Transverse colon (tissue), 4 donors: ENCODE results near the gene SOX8. TPM values are rescaled to one million over a fixed set of nuclear protein-coding genes. Genes with fewer than 3 reads are reported as not detected.

Experiments used
- DNase-seq: peaks from one replicate; pipeline ENCODE4 v3.0.0-alpha.2; 2019
- H3K27ac ChIP-seq, 4 donors: fragments of 200-600 bp; sonication (generic); 2 replicates each; pipeline ENCODE4 v1.5.1; 2016 to 2018; ENCODE audit warnings: inconsistent platforms in 4 of 4
- H3K27me3 ChIP-seq: fragments of 200-600 bp; sonication (generic); 2 replicates; pipeline ENCODE4 v1.5.1; 2017; ENCODE audit warnings: inconsistent platforms
- H3K36me3 ChIP-seq, 4 donors: fragments of 200-600 bp; sonication (generic); 2 replicates each; pipeline ENCODE4 v1.5.1; 2017 to 2019; ENCODE audit warnings: inconsistent platforms in 4 of 4
- H3K4me1 ChIP-seq, 4 donors: fragments of 200-600 bp; sonication (generic); 2 replicates each; pipeline ENCODE4 v1.5.1; 2017 to 2020; ENCODE audit warnings: inconsistent platforms in 4 of 4
- H3K4me3 ChIP-seq, 4 donors: fragments of 200-600 bp; sonication (generic); 1 replicate in 1 of 4; 2 replicates in 3 of 4; pipeline versions ENCODE4 v1.5.1 to v1.6.1; 2017 to 2019; ENCODE audit warnings: inconsistent platforms in 4 of 4
- H3K9me3 ChIP-seq, 2 donors: fragments of 200-600 bp; sonication (generic); 2 replicates each; pipeline ENCODE4 v1.5.1; 2017 to 2019; ENCODE audit warnings: inconsistent platforms in 2 of 2
- EP300 ChIP-seq: sonication (generic); formaldehyde crosslinking; IDR thresholded peaks from one replicate; pipeline ENCODE4 v1.6.1; 2017; ENCODE audit warnings: antibody characterized with exemption, low read depth
- POLR2A ChIP-seq: fragments of 450-650 bp; IDR thresholded peaks from one replicate; pipeline ENCODE4 v1.6.1; 2016; ENCODE audit warnings: antibody characterized with exemption, mild to moderate bottlenecking, moderate library complexity
- POLR2AphosphoS5 ChIP-seq, 3 donors: sonication (generic); formaldehyde crosslinking; IDR thresholded peaks; one replicate each; pipeline ENCODE4 v1.6.1; 2016; ENCODE audit warnings: antibody characterized with exemption in 3 of 3
- WGBS, 2 donors: methylation state at CpG; one replicate each; pipeline ENCODE4 v1.1.5; 2018; ENCODE audit warnings: low coverage in 1 of 2; 5-methylcytosine and 5-hydroxymethylcytosine counted together
- in situ Hi-C, 4 donors: fragments of 200-750 bp; cut with MboI; loops; one replicate each; pipeline versions ENCODE4 v1.15.0 to v1.15.1; 2017; ENCODE audit warnings: low sequenced_read_pairs in 3 of 4, low pct_ligation_motif_present in 1 of 4, low pct_unique_long_range_greater_than_20kb in 1 of 4
- intact Hi-C: fragments of 100-400 bp; cut with DNase I; formaldehyde crosslinking; loops from one replicate; pipeline ENCODE4 v1.15.1; 2023; ENCODE audit warnings: low total_unique reads
- total RNA-seq, 4 donors: library from RNA; depleted of rRNA; stranded (reverse); fragments of >200 nt; gene quantifications; one replicate each; pipeline ENCODE4 v1.1.0, GENCODE V29; 2016
- TF ChIP-seq, protein P1 (sequence below), 5 experiments: fragments of 200-600 bp in 3 of 5; fragments of 450-650 bp in 2 of 5; sonication (generic) in 3 of 5; IDR thresholded peaks; 1 replicate in 2 of 5; 2 replicates in 3 of 5; pipeline ENCODE4 v1.5.1; 2016 to 2017; ENCODE audit warnings: antibody characterized with exemption in 5 of 5, inconsistent platforms in 3 of 5, mild to moderate bottlenecking in 2 of 5, moderate library complexity in 1 of 5

The SOX8 gene
- total RNA-seq, 4 donors from 2014 or later: 0.37 to 1.9 (median 0.50) TPM

- no peak for TF ChIP-seq POLR2AphosphoS5 (IDR thresholded peaks at IDR 0.05)
- TF ChIP-seq, protein P1, sequence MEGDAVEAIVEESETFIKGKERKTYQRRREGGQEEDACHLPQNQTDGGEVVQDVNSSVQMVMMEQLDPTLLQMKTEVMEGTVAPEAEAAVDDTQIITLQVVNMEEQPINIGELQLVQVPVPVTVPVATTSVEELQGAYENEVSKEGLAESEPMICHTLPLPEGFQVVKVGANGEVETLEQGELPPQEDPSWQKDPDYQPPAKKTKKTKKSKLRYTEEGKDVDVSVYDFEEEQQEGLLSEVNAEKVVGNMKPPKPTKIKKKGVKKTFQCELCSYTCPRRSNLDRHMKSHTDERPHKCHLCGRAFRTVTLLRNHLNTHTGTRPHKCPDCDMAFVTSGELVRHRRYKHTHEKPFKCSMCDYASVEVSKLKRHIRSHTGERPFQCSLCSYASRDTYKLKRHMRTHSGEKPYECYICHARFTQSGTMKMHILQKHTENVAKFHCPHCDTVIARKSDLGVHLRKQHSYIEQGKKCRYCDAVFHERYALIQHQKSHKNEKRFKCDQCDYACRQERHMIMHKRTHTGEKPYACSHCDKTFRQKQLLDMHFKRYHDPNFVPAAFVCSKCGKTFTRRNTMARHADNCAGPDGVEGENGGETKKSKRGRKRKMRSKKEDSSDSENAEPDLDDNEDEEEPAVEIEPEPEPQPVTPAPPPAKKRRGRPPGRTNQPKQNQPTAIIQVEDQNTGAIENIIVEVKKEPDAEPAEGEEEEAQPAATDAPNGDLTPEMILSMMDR (IDR thresholded peaks at IDR 0.05): no peak
- TF ChIP-seq POLR2A: no peak
- no peak for TF ChIP-seq EP300
- no peaks in the 10 kb centered on the region for H3K27me3 ChIP-seq
- no peak overlapping the region for H3K27ac ChIP-seq
- intact Hi-C loops (no loop called here), in situ Hi-C loops (no loop called here)
- no peaks in the 10 kb centered on the region for H3K4me1 ChIP-seq
- H3K4me3 ChIP-seq: no peak overlapping the region
- peaks cover 0 to 6% (median 0%) of the 10 kb centered on the region in 4 donors for H3K36me3 ChIP-seq
- 91% methylated on average over 17 of the region's 17 CpGs; no CpG with 5 or more reads in 1 of the 2 donors for WGBS, 2 donors
- DNase-seq: no peak
- peaks cover 11 to 16% of the 10 kb centered on the region in 2 donors for H3K9me3 ChIP-seq
These were observed 41.6 kb upstream of the SOX8 start for GRCh38 chr16:939941-940340.

- Histone ChIP-seq H3K4me3 (no peak overlapping the region), H3K9me3 (peaks cover 11 to 16% of the 10 kb centered on the region in 2 donors), H3K4me1 (no peaks in the 10 kb centered on the region), H3K27ac (no peak overlapping the region), H3K27me3 (no peaks in the 10 kb centered on the region), H3K36me3 (peaks cover 0 to 6% (median 0%) of the 10 kb centered on the region in 4 donors)
- no peak for DNase-seq
- WGBS, 2 donors: 92 to 93% methylated on average over 3 to 4 of the region's 4 CpGs
- intact Hi-C loops: no loop called here
- in situ Hi-C loops: no loop called here
- TF ChIP-seq EP300: no peak
- TF ChIP-seq, protein P1 (IDR thresholded peaks at IDR 0.05): no peak
- no peak for TF ChIP-seq POLR2AphosphoS5 (IDR thresholded peaks at IDR 0.05)
- no peak for TF ChIP-seq POLR2A
These were observed 39.0 kb upstream of the SOX8 start for GRCh38 chr16:942436-943060.

DNA sequence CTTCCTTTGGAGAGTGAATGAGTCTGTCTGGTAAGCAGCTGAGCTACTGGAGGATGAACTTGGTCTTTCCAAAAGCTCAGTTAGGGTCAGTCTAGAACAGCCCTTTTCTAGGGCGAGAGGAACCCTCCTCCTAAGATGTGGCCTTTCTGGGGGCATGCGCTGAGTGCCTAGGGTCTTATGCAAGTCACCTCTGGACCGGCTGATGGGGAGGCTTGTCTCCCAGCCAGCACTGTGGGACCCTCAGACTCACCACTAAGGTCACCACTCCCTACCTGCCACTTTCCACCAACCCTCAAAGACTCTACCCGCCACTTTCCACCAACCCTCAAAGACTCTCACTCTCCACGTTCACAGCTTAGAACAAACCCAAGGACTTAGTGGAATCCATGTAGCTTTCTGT is 37.6 kb upstream of the SOX8 start:
- intact Hi-C loops: no loop called here
- Histone ChIP-seq H3K9me3 (peaks cover 11 to 16% of the 10 kb centered on the region in 2 donors), H3K36me3 (peaks cover 0 to 6% (median 0%) of the 10 kb centered on the region in 4 donors), H3K4me3 (no peak overlapping the region), H3K27ac (no peak overlapping the region), H3K4me1 (no peaks in the 10 kb centered on the region), H3K27me3 (no peaks in the 10 kb centered on the region)
- in situ Hi-C loops: no loop called here
- TF ChIP-seq EP300 (no peak), POLR2AphosphoS5 (IDR thresholded peaks at IDR 0.05) (no peak), POLR2A (no peak)
- TF ChIP-seq, protein P1 (IDR thresholded peaks at IDR 0.05): no peak
- DNase-seq: no peak
- WGBS, 2 donors: 86 to 96% methylated on average over 1 to 5 of the region's 5 CpGs

DNA sequence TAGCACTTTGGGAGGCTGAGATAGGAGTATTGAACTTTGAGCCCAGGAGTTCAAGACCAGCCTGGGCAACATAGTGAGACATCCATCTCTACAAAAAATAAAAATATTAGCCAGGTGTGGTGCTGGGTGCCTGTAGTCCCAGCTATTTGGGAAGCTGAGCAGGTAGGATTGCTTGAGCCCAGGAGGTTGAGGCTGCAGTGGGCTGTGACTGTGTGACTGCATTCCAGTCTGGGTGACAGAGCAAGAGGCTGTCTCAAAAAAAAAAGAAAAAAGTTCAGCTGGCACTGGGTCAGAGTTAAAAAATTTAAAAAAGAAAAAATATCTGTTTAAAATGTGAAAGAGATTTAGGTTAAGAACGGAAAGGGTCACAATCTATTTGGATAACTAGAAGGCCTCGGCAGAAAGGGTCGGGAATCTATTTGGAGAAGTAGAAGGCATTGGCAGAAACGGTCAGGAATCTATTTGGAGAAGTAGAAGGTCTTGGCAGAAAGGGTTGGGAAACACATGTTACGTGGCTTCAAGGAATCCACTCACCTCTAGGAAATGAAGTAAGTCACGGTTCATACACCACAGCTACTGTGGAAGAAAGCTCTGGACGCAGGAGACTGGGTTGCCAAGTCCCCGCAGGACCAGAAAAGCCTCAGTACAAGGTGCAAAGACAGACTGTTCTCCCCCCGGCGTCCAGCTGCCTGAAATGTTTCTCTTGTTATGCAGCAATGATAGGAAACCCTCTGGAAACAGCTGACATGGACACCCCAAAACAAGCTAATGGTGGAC is 36.1 kb upstream of the SOX8 start:
- in situ Hi-C loops: no loop called here

More for the DNA sequence above, 36.1 kb upstream of the SOX8 start:
- Histone ChIP-seq H3K4me1 (no peaks in the 10 kb centered on the region), H3K27me3 (no peaks in the 10 kb centered on the region), H3K36me3 (peaks cover 0 to 4% (median 0%) of the 10 kb centered on the region in 4 donors), H3K27ac (no peak overlapping the region), H3K9me3 (peaks cover 11 to 16% of the 10 kb centered on the region in 2 donors), H3K4me3 (no peak overlapping the region)
- DNase-seq: no peak
- TF ChIP-seq POLR2A (no peak), EP300 (no peak), POLR2AphosphoS5 (IDR thresholded peaks at IDR 0.05) (no peak)
- TF ChIP-seq, protein P1 (IDR thresholded peaks at IDR 0.05): no peak
- intact Hi-C loops: no loop called here
- 93 to 96% methylated on average over 4 to 10 of the region's 10 CpGs for WGBS, 2 donors
